Activated T-cell treated with anti-CD3 and anti-CD28 coated beads for 1 hour (primary cell): ENCODE results near the gene ATAD3C.
"Not testable (repeated sequence)": the region's sequence is repeated elsewhere in the genome, so short reads cannot be mapped to it uniquely, and the experiment has no call there.

Experiments used
- DNase-seq: peaks from one replicate; pipeline ENCODE4 v3.0.0-alpha.2; 2020; ENCODE audit warnings: low read depth

The ATAD3C gene

GRCh38 chr1:1449099-1449739 is at the start of gene ATAD3C:
TSS of gene ATAD3C (plus strand) at chr1:1449689. CDS start at chr1:1450684, 995 bp downstream.
- no peak for DNase-seq

GRCh38 chr1:1399872-1400575 is 49.5 kb upstream of the ATAD3C start:
- DNase-seq: no peak

GRCh38 chr1:1400576-1401456 is 48.7 kb upstream of the ATAD3C start:
- DNase-seq: no peak

GRCh38 chr1:1401457-1402010 is 48.0 kb upstream of the ATAD3C start:
- no peak for DNase-seq

- no peak for DNase-seq
These were observed 47.2 kb upstream of the ATAD3C start for GRCh38 chr1:1402072-1402900.

GRCh38 chr1:1402901-1403392 is 46.5 kb upstream of the ATAD3C start:
- DNase-seq: not testable (repeated sequence)

- DNase-seq: no peak
These were observed 45.8 kb upstream of the ATAD3C start for GRCh38 chr1:1403653-1404052.

GRCh38 chr1:1406101-1406820 is 43.2 kb upstream of the ATAD3C start:
- no peak for DNase-seq

GRCh38 chr1:1406821-1407635 is 42.5 kb upstream of the ATAD3C start, which contains the start of gene MRPL20:
TSS of gene MRPL20 (minus strand) at chr1:1407293. CDS start at chr1:1407217, 76 bp downstream.
- DNase-seq: peak; percentile 93

GRCh38 chr1:1407636-1408318 is 41.7 kb upstream of the ATAD3C start:
- DNase-seq: no peak

GRCh38 chr1:1410238-1410637 is 39.3 kb upstream of the ATAD3C start:
- not testable (repeated sequence) for DNase-seq

- DNase-seq: no peak
These were observed 37.9 kb upstream of the ATAD3C start for GRCh38 chr1:1411626-1412025.

- not testable (repeated sequence) for DNase-seq
These were observed 37.1 kb upstream of the ATAD3C start for GRCh38 chr1:1412311-1412902.

GRCh38 chr1:1415751-1416150 is 33.7 kb upstream of the ATAD3C start:
- DNase-seq: no peak

- DNase-seq: not testable (repeated sequence)
These were observed 32.1 kb upstream of the ATAD3C start for GRCh38 chr1:1417396-1417795.

GRCh38 chr1:1417825-1418463 is 31.5 kb upstream of the ATAD3C start:
- DNase-seq: not testable (repeated sequence)

GRCh38 chr1:1418464-1419362 is 30.8 kb upstream of the ATAD3C start:
- DNase-seq: no peak
